Activated CD4-positive, alpha-beta T cell treated with anti-CD3 and anti-CD28 coated beads, Interleukin-2, Interleukin-6, amounts not matched to agents 100 ng/mL and 50 ng/mL, durations not matched to agents 16 hours and 8 hours (primary cell): ENCODE results near the gene WDR86.

ENCODE experiments used
- DNase-seq: peaks from one replicate; pipeline ENCODE4 v3.0.0-alpha.2; 2020

WDR86 gene

DNA sequence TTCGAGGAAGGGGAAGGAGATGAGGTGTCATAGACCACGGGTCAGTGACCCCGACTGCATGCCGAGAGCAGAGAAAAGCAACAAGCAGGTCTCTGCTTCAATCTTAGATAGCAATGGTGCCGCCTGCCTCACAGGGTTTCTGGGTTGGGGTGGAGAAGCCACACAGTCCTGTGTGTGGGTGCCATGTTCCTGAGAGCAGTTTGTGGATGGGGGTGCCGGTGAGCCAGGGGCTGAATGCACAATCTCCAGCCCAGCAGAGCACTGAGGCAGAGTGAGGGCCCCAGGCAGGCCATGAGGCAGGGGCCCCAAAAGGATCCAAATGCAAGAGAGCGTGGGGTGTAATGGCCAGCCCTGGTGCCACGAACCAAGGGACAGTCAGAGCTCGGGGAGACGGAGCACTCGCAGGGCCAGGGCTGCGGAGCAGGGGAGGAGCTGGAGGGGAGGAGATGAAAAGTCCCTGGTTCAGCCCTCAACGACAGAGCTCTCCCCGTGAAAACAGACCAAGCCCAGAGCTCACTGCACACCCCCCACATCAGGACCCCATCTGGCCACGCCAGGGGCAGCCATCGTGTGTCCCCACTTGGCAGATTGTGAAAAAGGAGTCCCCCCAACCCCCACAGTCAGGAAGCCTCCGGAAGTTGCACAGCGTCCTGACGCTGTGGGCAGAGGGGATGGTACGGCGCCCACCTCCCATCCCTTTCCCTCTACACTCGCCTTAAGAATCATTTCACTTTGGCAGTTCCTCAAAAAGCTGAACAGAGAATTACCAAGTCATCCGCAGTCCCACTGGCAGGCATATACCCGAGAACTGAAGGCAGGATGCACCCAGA, 19.9 kb downstream of the WDR86 start:
- DNase-seq = no peak

DNA sequence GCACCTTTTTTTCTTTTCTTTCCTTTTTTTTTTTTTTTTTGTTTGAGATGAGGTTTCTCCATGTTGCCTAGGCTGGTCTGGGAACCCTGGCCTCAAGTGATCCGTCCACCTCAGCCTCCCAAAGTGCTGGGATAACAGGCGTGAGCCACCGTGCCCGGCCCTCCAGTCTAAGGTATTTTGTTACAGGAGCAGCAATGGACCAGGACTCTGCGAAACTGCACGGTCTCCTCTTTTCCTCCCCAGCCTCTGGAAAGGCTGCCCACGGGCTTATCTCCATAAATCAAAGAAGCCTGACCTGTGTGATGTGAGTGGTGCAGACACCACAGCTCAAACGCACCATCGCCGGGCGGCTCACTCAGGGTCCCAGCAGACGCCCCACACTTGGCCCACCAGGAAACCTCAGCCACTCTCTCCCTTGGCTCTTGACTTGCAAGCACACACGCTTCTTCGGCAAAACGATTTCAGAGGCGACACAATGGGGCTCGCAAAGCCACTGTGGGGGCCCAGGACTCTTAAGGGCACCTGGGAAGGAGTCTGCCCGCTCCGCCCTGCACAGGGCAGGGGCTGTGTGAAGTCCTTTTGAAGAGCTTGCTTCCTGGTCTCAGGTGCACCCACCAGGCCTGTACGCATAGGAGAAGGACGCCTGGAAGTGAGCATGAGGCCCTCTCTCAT, 20.6 kb downstream of the WDR86 start:
- no peak for DNase-seq

DNA sequence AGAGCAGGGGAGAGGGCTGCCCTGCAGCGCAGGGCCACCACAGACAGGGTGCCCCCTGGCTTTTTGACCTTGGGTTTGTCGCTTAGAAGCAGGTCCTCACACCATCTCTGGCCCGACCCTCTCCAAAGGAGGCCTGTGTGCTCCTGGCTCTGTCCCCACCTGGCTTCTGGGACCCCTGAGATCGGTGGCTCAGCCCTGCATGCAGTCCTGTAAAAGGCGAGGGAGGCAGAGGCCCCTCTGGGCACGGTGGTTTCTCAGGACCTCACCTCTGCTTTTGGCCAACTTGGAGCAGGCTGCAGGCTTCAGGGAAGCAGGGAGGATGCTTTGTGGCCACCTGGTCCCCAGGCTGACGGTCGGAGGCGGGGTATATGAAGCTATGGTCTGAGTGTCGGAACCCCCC, 21.4 kb downstream of the WDR86 start:
- DNase-seq = no peak

DNA sequence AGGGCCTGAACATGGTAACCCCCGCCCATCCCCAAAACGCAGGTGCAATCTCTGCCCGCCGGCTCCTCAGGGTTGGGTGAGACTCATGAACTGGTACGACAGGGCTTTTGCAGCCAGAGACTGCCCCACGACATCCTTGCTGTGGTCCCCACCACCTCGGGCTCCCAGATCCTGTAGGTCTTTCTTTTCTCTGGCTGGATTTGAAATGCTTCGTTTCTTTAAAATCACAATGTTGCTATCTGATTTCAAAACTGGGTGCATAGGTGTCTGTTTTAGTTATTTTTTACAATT, 21.9 kb downstream of the WDR86 start:
- DNase-seq = no peak

DNA sequence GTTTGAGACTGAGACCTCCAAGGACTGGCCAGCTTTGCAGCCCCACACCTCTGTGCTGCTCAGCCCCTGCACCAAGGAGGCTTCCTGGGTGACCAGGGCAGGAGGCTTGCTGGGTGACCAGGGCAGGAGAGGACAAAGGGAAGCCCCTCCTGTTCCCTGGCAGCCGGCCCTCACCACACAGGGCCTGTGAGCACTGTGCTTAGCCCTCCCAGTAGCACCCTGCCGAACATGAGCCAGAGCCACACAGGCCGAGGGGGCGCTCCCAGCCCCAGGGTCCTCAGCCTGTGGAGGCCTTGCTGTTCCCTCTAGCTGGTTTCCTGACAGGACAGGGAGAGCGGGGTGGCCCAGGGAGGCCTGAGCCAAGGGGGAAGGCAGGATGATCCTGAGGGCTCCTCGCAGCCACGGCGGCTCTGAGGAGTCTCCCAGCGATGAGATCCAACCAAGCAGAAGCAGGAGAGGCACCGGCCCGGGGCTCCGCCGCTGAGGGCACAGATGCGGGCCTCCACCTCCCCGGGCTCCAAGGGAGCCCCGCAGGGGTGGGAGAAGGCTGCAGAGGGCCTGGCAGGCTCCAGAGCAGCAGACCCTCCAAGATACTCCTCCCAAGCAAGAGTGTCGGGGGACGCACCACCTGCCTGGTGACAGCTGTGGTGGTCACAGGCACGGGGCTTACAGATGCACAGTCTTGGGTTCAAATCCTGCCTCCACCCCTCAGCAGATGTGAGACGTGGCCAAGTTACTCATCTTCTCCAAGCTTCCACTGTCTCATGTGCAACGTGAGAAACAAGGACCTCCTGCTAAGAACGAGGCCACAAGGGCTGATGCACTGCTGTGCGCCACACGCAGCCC, 22.5 kb downstream of the WDR86 start:
- DNase-seq = no peak

DNA sequence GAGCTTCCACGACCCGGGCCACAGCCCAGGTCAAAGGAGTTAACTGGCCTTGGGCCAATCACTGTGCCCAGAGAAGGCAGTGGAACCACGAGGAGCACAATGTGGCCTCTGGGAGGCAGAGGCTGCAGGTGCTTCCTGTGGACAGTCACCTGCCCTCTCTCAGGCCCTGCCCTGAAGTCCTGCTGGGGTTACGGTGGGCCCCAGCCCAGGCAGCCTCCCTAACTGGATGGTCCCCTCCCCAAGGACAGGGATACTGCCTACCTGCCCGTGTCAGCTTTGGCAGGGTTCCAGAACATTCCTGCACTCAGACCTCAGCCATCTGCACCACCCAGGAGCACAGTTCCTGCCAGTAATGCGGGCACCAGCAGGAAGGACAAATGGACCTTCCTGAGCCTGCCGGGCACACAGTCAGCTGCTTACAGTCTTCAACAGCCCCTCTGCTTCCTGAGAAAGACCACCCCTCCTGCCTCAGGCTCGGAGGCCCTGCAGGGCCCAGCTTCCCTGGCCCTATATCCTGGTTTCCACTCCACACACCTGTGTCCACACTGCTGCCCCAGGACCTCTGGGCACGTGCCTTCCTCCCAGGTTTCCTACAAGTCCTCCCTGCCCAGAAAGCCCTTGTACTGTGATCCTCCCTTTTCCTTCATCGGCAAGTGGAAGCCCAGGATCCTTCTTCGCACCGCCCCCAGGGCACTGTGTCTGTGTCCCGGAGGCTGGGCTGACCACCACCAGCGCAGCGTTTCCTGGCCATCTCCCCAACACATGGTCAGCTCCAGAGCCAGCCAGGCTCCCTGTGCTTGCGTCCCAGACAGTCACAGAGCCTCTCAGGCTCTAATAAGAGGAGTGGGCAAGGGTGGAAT, 23.3 kb downstream of the WDR86 start:
- no peak for DNase-seq

DNA sequence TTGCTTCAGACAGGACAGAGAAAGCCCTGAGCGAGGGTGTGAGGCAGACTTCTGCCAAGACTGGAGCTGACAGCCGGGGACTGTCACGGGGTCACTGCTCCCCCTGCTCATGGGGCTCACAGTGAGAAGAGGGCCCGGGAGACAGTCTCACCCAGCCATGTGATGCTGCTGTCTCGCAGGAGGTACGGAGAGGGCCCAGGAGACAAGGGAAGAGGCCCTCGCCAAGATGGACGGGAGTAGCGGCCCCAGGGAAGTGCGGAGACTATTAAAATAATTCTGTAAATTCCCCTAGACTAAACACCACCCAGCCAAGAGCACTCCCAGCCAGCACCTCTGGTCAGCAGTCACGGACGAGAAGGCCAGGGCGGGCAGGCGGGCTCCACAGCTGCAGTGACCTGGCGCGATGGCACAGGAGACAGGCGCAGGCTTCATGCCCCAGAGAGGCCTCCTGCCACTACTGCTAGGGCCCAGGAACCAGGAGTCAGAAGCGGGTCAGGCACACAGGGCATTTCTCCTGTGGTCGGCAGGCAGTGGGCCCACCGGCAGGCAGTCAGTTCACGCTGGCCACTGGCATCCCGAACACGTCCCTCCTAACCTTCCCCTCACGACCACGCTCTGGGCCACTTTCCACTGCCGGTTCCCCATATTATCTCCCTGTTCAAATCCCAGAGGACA, 24.1 kb downstream of the WDR86 start:
- DNase-seq = no peak

DNA sequence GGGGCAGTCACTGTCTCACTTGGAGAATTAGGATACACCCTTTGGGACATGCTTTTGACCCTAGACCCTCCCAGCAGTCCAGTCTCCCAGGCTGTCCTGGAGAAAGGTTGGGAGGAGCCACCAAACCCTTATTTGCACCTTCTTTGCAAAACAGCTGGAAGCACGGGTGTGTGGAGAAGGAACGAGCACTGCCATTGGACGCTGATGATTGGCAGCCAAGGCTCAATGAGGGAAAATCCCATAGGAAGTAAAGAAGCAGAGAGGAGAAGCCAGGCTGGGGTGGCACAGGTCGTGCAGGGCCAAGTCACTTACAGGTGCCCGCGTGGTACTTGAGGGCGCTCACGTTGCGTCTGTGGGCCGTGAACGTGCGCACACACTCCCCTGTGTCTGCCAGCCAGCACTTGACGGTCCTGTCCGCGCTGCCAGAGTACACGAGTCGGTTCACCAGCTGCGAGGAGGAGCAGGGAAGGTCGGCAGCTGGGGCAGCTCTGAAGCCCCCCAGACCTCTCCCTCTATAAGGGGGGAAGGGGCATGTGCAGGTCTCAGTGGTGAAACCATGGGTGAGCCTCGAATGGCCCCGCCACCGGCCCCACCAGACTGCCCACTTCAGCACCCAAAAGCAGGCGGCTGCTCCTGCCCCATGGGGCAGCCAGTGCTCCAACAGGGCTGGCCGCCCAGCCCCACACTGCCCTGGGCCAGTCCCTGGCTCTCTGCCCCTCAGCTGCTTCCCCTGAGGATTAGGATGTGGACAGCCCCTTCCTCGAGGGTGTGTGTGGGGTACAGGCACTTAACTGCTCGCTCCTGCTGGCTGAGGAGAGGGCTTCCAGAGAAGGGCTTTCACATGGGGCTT, 24.8 kb downstream of the WDR86 start:
- no peak for DNase-seq

DNA sequence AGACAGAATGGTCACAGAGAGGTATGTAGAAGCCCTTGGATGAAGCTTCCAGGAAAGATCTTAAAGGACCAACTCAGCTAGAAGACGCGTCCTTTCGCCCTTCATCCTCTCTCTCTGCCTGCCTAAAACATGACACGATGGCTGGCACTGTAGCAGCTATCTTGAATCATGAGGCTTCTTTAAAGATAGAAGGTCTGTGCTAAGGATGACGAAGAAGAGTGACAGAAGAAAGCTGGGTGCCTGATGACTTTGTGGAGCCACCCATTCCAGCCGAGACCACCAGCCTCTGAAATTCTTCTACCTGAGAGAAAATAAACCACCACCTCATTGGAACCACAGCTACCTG, 25.5 kb downstream of the WDR86 start:
- DNase-seq = no peak

DNA sequence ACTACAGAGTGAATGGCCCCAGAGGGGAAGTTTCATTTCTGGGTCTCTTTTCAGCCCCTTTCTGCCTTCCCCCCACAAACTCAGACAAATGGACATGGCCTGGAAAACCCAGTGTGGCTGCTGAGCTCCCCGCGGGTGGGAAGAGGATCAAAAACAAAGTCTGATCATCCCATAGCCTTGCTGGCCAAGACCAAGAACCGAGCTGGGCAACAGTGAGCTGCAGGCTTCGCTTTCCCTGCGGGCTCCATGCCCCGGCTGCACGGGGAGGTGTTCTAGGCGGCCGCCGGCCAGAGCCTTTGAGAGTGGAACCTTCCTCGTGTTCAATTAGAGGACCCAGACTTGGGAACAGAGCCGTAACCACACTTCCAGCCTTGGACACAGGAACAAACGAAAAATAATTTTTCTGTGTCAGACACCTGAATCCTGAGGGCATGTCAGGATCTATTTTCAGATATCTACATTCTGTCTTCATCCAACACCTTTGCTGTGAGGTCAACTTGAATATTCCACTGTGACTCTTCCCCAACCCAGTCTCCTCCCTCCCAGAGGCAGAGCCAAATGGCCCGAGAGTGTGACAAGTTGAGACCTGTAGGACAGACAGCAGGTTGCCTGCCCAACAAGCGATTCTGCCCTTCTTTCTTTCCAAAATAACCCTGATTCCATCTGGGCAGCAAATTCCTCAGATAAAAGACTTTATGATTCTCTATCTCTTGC, 26.0 kb downstream of the WDR86 start:
- DNase-seq = no peak

DNA sequence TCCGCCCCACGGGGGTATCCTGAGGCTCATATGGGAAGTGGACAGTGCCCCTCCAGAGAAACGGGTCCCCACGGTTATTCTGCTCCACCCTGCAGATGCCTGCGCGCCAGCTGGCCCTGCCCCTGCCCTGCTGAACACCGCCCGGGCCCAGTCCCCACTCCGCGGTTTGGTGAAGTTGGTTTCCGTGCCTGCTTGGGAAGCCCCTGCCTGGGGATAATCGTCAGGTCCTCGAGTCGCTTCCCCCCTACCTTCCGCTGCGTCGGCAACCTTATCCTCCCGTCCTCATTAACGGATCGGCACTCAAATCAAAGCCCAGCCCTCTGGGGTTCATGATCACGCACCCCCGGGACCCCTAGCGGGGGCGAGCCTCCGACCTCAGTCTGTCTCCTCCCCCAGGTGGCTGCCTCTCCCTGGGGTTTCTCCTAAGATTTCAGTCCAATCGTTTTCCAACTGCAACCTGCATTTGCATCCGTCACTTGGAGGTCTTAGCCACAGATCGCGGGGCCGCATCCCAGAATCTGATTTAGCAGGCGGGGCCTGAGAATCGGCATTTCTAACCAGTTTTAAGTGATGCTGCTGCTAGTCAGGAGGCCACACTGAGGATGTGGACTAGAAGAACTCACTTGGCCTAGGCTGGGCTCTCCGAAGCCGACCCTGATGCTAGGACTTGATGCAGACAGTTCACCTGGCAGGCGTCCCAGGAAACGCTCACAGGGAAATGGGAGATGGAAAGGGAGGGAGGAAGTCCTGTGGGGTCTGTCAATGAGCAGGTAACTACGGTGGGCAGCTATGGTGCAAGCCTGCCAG, 27.6 kb downstream of the WDR86 start:
- DNase-seq = no peak

DNA sequence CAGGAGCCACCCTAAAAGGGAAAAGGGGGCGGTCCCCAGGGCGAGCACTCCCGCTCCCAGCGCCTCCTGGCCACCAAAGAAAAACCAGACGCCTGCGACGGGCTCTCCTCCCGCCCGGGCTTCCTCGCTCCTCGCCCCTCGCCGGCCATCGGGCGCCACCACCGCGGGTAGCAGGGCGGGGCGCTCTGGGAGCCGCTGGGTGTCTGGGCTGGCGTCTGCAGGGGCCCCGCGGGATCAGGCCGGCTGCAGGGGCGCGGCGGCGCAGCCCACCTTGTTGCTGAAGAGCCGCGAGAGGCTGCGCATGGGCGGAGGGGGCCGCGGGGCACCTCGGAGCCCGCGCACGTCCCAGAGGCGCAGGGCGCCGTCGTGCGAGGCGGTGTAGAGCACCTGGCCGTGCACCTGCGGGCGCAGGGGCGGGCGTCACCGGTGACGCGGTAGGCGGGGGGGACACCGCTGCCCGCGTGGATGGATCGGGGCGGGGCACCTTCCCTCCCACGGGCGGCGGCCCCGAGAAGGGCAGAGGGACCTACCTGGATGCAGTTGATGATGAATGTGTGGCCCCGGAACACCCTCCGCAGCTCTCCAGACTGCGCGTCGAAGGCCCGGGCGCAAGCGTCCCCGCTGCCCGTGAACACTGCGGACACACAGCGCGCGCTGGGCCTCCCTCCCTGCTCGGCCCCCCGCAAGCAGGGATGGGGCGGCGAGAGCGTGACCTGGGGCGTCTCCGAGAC, 28.3 kb downstream of the WDR86 start:
- DNase-seq = no peak

DNA sequence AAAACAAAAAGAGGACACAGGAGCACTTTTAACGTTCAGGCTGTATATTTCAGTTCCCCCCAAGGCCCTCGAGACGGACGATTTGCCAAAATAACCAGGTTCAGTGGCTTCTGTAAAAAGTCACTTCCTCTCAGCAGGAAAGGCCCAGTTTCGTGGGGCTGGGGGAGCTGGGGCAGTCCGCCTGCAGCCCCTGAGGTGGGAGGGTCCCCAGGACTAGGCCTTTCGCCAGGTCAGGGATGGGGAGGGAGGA, 28.8 kb downstream of the WDR86 start:
- DNase-seq = no peak

DNA sequence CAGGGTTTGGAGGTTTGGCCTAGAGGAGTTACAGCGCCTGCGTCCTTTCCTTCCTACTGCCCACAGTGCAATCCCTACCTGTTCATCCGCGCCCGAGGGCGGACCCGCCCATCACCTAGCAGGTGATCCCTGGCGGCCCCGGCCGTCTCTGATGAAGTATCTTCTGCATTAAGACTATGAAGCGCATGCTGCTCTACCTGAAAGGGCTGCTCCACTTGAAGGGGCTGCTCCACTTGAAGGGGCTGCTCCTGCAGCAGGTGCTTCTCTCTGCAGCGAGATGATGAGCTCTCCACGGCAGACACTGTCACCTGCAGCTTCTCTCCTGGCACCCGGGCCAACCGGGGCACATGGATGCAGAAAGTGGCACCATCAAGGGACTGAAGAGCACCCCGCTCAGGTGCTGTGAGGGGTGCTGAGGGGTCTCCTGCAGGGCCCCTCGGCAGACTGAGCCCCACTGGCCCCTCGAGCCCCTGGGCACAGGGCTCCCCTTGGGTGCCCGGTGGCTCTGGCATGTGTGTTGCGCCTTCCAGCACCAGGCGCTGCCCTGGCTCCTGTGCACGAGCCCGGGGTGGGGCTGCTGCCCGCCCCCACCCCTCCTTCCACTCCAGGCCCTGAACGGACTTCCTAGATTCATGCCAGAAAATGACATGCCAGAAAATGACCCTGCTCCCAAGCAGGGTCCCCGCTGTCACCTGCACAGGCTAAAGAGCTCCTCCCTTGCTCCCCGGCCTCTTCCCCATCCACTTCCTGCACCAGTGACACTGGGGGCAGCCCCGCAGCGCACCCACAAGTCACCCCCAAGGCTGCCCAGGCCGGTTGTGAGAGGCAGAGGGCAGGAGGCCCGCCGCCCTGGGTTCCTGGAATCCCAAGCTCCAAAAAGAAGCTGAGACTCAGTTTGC, 29.4 kb downstream of the WDR86 start:
- no peak for DNase-seq

DNA sequence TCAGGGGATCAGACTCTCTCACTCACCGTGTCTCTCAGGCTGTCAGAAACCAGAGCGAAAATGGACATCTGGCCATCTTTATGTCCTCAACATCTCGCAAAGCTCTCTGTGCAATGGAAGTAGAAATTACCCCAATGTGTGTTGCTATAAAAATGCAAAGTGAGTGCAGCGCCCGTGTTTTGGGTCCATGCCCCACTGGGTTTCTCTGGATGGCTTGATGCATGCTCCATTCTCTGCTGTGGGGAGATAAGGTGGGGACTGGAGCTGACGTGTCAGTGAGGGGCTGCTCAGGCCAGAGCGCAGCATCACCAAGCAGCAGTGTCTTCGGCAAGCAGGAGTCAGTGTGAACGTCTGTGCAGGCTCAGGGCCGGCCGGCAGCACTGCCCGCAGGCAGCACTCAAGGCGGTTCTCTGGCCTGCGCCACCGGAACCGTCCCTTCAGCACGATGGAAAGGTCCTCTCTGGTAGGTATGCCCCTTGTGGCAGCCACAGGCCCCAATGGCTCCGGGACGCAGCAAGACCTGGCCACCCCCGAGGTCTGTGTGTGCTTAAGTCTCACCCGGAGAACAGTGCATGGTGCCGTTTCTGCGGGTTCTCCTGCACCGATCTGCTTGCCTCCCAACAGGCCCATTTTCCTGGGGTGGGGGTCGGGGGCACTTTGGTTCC, 30.2 kb downstream of the WDR86 start:
- DNase-seq = no peak

DNA sequence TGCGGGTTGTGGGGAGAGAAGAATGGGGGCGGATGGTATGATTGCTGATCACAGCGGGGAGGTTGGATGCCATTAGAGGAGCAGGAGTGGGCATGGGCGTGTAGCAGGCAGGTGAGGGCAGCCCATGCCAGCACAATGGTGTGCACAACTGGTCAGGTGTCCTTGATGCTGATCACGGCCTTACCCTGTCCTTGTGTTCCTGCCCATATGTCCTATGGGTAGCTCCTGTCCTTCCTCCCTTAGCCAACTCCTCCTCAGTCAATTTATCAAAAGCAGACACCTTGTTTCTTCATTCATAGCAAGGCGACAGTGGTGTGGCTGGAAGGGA, 30.7 kb downstream of the WDR86 start:
- no peak for DNase-seq

DNA sequence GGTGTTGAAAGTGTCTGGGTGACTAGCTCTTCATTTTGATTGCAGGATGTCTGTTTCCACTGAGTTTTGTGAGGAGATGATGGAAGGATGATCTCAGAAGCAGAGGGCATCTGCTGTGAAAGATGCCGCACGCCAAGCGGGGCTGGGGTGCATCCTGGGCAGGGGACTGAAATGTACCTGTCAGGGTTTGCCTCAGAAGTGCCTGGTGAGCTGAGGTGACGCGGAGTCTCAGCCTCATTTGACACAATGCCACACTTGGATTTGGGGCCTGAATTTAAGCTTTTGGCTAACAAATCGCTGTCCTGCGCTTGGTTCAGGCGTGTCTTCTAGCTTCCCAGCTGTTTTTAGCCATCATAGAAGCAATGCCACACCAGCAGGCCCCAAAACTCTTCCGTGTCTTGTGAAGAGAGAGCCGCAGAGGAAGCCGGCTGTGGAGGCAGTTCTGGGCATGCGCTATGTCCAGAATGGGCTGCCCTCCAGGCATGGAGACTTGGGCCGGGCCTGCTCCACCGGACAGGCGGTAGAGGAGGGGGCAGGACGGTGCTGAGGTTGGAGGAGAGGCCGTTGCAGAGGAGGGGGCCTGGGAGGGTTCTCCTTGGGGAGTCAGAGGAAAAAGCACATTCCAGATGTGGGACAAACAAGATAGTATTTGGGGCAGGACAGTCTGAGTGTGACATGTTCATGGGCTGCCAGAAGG, 31.2 kb downstream of the WDR86 start:
- no peak for DNase-seq
